HG03066 (cell line): ENCODE results near the gene CAPZB.

ENCODE experiments used
- ATAC-seq: cut with Tn5 transposase; IDR thresholded peaks from one replicate; pipeline ENCODE4 v1.9.1; 2021; ENCODE audit warnings: low read depth; ENCODE audit not compliant: unreplicated experiment

CAPZB gene

GRCh38 chr1:19472174-19472573, 13.2 kb downstream of the CAPZB start:
- no peak for ATAC-seq

- no peak for ATAC-seq
Observed at GRCh38 chr1:19469004-19469403, 16.3 kb downstream of the CAPZB start.

- ATAC-seq, result peak; percentile 69
Observed at GRCh38 chr1:19468397-19468956, 16.9 kb downstream of the CAPZB start.

GRCh38 chr1:19467199-19468187, 17.8 kb downstream of the CAPZB start:
- ATAC-seq, result no peak

GRCh38 chr1:19466112-19466561, 19.2 kb downstream of the CAPZB start:
- ATAC-seq, result no peak

- ATAC-seq, result no peak
Observed at GRCh38 chr1:19465650-19466049, 19.7 kb downstream of the CAPZB start.

GRCh38 chr1:19465123-19465522, 20.2 kb downstream of the CAPZB start:
- no peak for ATAC-seq

- no peak for ATAC-seq
Observed at GRCh38 chr1:19464696-19465095, 20.6 kb downstream of the CAPZB start.

- ATAC-seq, result no peak
Observed at GRCh38 chr1:19463504-19463803, 21.9 kb downstream of the CAPZB start.

GRCh38 chr1:19462781-19463503, 22.4 kb downstream of the CAPZB start:
- ATAC-seq, result peak; percentile 47

GRCh38 chr1:19461220-19461554, 24.2 kb downstream of the CAPZB start:
- ATAC-seq, result no peak

- no peak for ATAC-seq
Observed at GRCh38 chr1:19460535-19461219, 24.7 kb downstream of the CAPZB start.

GRCh38 chr1:19458815-19459417, 26.4 kb downstream of the CAPZB start:
- ATAC-seq, result no peak

- no peak for ATAC-seq
Observed at GRCh38 chr1:19457607-19458006, 27.7 kb downstream of the CAPZB start.

- no peak for ATAC-seq
Observed at GRCh38 chr1:19456968-19457441, 28.3 kb downstream of the CAPZB start.

GRCh38 chr1:19455353-19455752, 30.0 kb downstream of the CAPZB start:
- no peak for ATAC-seq

GRCh38 chr1:19454265-19455146, 30.8 kb downstream of the CAPZB start:
- no peak for ATAC-seq

GRCh38 chr1:19453741-19454201, 31.6 kb downstream of the CAPZB start:
- no peak for ATAC-seq

GRCh38 chr1:19452221-19452663, 33.1 kb downstream of the CAPZB start:
- no peak for ATAC-seq
